ENCODE data around the gene ATN1. TPM values are rescaled to one million over a fixed set of nuclear protein-coding genes. Genes with fewer than 3 reads are reported as not detected.

Gene ATN1
- total and polyA plus RNA-seq, 11 donors = 38.4 to 82.9 (median 65.6) TPM

DNA sequence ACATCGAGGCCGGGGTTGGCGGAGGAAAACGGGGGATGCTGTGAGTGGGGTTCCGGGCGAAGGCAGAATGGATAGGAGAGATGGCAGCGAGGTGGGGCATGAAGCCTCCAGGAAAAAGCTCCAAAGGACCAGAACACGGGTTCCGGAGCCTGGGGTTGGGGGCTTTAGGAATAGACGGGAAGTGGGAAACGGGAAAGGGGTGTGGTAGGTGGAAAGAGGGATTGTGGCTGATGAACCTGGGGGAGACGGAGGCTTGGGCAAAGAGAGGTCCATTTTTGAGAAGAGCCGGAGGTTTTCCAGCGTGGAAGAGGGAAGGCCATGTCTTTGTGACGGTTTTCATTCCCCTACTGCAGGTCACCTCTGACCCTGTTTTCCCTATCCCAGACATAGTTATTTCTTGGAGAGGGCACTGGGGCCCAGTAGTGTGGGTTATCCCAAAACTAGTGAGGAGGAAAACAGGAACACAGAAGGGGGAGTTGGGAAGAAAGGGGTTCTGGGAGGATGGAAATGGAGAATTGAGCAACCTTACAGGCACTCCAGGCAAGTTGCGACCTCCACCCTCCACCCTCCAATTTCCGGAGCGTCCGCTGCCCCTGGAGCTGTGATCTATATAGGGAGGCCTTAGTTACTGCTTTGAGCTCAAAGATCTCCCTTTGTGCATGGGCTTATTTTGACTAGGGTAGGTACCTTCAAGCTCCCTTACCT is 1.1 kb downstream of the ATN1 start:
- no peaks in the 10 kb centered on the region for H3K9me3 ChIP-seq
- TF ChIP-seq CTCF (IDR thresholded peaks at IDR 0.05) (no peak), POLR2A (IDR thresholded peaks at IDR 0.05) (no peak)
- 5 to 9% (median 7%) methylated on average over 19 of the region's 19 CpGs for WGBS, 4 donors

DNA sequence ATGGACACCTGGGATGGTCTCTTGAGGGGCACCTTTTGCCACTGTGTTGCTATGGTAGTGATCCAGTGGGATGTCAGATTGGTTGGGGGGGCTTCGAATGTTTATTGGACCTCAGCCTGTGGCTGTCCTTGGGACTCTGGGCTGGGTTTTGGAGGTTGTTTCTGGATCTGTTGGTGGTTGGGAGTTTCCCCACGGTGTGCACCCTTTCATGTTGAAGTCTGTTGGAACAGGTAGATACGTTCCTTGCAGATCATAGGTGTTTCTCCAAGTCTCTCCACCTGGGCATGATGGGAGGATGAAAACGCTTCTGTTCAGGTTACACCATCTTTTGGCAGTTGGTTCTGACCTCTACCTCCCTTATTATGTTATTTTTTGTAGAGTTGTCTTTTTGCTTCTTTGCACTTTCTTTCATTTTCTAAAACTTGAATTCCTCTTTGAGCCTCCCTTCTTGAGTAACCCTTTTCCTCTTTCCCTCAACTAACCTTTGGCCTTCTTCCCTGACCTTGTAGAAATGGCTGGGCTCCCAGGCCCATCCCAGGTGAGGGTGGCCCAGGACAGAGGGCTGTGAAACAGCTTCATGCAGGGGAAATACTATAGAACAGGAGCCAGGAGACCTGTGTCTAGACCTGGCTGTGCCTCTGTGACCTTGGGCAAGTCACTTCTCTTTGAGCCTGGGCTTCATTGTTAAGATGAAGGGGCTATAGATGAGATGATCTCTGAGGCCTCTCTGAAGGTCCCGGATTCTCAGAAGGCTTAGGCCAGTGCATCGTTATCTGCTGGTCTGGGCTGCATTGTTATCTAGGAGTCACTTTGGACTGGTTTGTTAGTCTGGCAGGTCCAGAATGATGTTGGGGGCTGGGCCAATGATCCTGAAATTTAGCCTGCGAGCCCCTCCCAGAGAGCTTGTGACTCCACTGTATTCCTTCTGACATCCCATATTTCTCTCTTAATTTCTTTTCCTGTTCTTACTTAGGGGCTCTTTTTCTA is 2.0 kb downstream of the ATN1 start:
- TF ChIP-seq CTCF (IDR thresholded peaks at IDR 0.05) = no peak
- no peak for TF ChIP-seq POLR2A (IDR thresholded peaks at IDR 0.05)
- ATAC-seq = no peak
- H3K4me3 ChIP-seq = peak overlapping the region; percentile 67 to 98 (median 83)
- WGBS, 4 donors = 40 to 51% (median 46%) methylated on average over 7 of the region's 7 CpGs
- no peaks in the 10 kb centered on the region for H3K27me3 ChIP-seq
- H3K27ac ChIP-seq = peak overlapping the region; percentile 87 to 98 (median 96)
- DNase-seq = peak in 2 of 5 donors; percentile 13 to 15
- no peaks in the 10 kb centered on the region for H3K9me3 ChIP-seq
- intact Hi-C loops (cut with DNase I) = loop anchor here in 2 of 10 donors (5.0 kb wide), 2 partner anchors 57 to 183 kb away; partner anchors contain the start of gene SPSB2 (in 1 of the 2)
- H3K4me1 ChIP-seq = peaks cover 12 to 87% (median 72%) of the 10 kb centered on the region in 12 donors
- H3K36me3 ChIP-seq = peaks cover 0 to 24% (median 4%) of the 10 kb centered on the region in 9 donors

More for the DNA sequence above, 1.1 kb downstream of the ATN1 start:
- Histone ChIP-seq H3K27ac (peak overlapping the region; percentile 87 to 98 (median 96)), H3K36me3 (peaks cover 0 to 16% (median 3%) of the 10 kb centered on the region in 9 donors), H3K4me1 (peaks cover 12 to 86% (median 70%) of the 10 kb centered on the region in 12 donors), H3K4me3 (peak overlapping the region; percentile 67 to 98 (median 83)), H3K27me3 (no peaks in the 10 kb centered on the region)
- DNase-seq (peak in 2 of 5 donors; percentile 9 to 17), ATAC-seq (no peak)
- intact Hi-C loops (cut with DNase I) = loop anchor here in 2 of 10 donors (5.0 kb wide), 2 partner anchors 57 to 183 kb away; partner anchors contain the start of gene SPSB2 (in 1 of the 2)

GRCh38 chr12:6932766-6933165 is 5.0 kb downstream of the ATN1 start:
- peak overlapping the region in 7 of 12 donors; percentile 11 to 96 (median 75) for H3K27ac ChIP-seq

More at GRCh38 chr12:6932766-6933165, 5.0 kb downstream of the ATN1 start:
- intact Hi-C loops (cut with DNase I) = no loop called here
- ATAC-seq = no peak
- peaks cover 9 to 83% (median 63%) of the 10 kb centered on the region in 12 donors for H3K4me1 ChIP-seq
- H3K4me3 ChIP-seq = no peak overlapping the region
- no peaks in the 10 kb centered on the region for H3K27me3 ChIP-seq
- H3K9me3 ChIP-seq = no peaks in the 10 kb centered on the region
- 35 to 55% (median 51%) methylated on average over 1 of the region's 1 CpG for WGBS, 4 donors
- DNase-seq = no peak
- TF ChIP-seq POLR2A (IDR thresholded peaks at IDR 0.05) (no peak), CTCF (IDR thresholded peaks at IDR 0.05) (no peak)
- H3K36me3 ChIP-seq = peaks cover 0 to 39% (median 19%) of the 10 kb centered on the region in 9 donors

All from heart left ventricle (tissue), 16 donors.